ENCODE measurements around the gene COPG1.

The COPG1 gene

GRCh38 chr3:129312021-129312639, 62.7 kb downstream of the COPG1 start:
- no peak overlapping the region for H3K4me3 ChIP-seq (ENCODE audit: low read depth, low read length)
- no peak for TF ChIP-seq CTCF (IDR thresholded peaks at IDR 0.05; ENCODE audit: low read depth, low read length)

GRCh38 chr3:129312671-129313414, 63.4 kb downstream of the COPG1 start:
- no peak for TF ChIP-seq CTCF (IDR thresholded peaks at IDR 0.05; ENCODE audit: low read depth, low read length)
- no peak overlapping the region for H3K4me3 ChIP-seq (ENCODE audit: low read depth, low read length)

GRCh38 chr3:129313415-129313664, 63.9 kb downstream of the COPG1 start:
- no peak overlapping the region for H3K4me3 ChIP-seq (ENCODE audit: low read depth, low read length)
- TF ChIP-seq CTCF (IDR thresholded peaks at IDR 0.05; ENCODE audit: low read depth, low read length): no peak

- H3K4me3 ChIP-seq (ENCODE audit: low read depth, low read length): peak overlapping the region; percentile 79
- no peak for TF ChIP-seq CTCF (IDR thresholded peaks at IDR 0.05; ENCODE audit: low read depth, low read length)
Measured at GRCh38 chr3:129313665-129314385, 64.4 kb downstream of the COPG1 start.

- no peak for TF ChIP-seq CTCF (IDR thresholded peaks at IDR 0.05; ENCODE audit: low read depth, low read length)
- peak overlapping the region; percentile 79 for H3K4me3 ChIP-seq (ENCODE audit: low read depth, low read length)
Measured at GRCh38 chr3:129314386-129315222, 65.2 kb downstream of the COPG1 start.

GRCh38 chr3:129315223-129315997, 66.0 kb downstream of the COPG1 start:
- no peak for TF ChIP-seq CTCF (IDR thresholded peaks at IDR 0.05; ENCODE audit: low read depth, low read length)

More at GRCh38 chr3:129315223-129315997, 66.0 kb downstream of the COPG1 start:
- peak overlapping the region; percentile 79 for H3K4me3 ChIP-seq (ENCODE audit: low read depth, low read length)

All from WI38 (cell line).